Prostate gland (tissue), 2 donors: ENCODE data around the gene MRPL10. TPM values are rescaled to one million over a fixed set of nuclear protein-coding genes. Genes with fewer than 3 reads are reported as not detected.
"Not testable (repeated sequence)": the region's sequence is repeated elsewhere in the genome, so short reads cannot be mapped to it uniquely, and the experiment has no call there.

Source experiments
- DNase-seq: peaks from one replicate; pipeline ENCODE4 v3.0.0-alpha.2; 2019; ENCODE audit warnings: low spot score
- H3K27ac ChIP-seq, 2 donors: fragments of 200-600 bp; sonication (generic); 2 replicates each; pipeline ENCODE4 v1.5.1; 2017 to 2019
- H3K27me3 ChIP-seq: fragments of 200-600 bp; sonication (generic); replicated peaks from 2 replicates; pipeline ENCODE4 v1.5.1; 2019; ENCODE audit not compliant: insufficient read depth
- H3K36me3 ChIP-seq, 2 donors: fragments of 200-600 bp; sonication (generic); 1 replicate in 1 of 2; 2 replicates in 1 of 2; pipeline versions ENCODE4 v1.5.1 to v1.8.1; 2017 to 2019
- H3K4me1 ChIP-seq: fragments of 200-600 bp; sonication (generic); replicated peaks from 2 replicates; pipeline ENCODE4 v1.5.1; 2019
- H3K4me3 ChIP-seq, 2 donors: fragments of 200-600 bp; sonication (generic); 2 replicates each; pipeline ENCODE4 v1.5.1; 2017 to 2019
- H3K9me3 ChIP-seq: fragments of 200-600 bp; sonication (generic); 2 replicates; pipeline ENCODE4 v1.5.1; 2017
- POLR2A ChIP-seq: fragments of 450-650 bp; IDR thresholded peaks from one replicate; pipeline ENCODE4 v1.6.1; 2016; ENCODE audit warnings: antibody characterized with exemption, mild to moderate bottlenecking
- POLR2AphosphoS5 ChIP-seq: sonication (generic); formaldehyde crosslinking; IDR thresholded peaks from one replicate; pipeline ENCODE4 v1.6.1; 2017; ENCODE audit warnings: antibody characterized with exemption
- WGBS: methylation state at CpG from one replicate; pipeline ENCODE4 v1.1.5; 2018; 5-methylcytosine and 5-hydroxymethylcytosine counted together
- intact Hi-C: fragments of 100-400 bp; cut with DNase I; formaldehyde crosslinking; loops from one replicate; pipeline ENCODE4 v1.14.2; 2022
- total RNA-seq, 2 donors: library from RNA; depleted of rRNA; stranded (reverse); fragments of >200 nt; gene quantifications; one replicate each; pipeline ENCODE4 v1.1.0, GENCODE V29; 2016
- TF ChIP-seq, protein P1 (sequence below), 4 experiments: fragments of 200-600 bp in 2 of 4; fragments of 450-650 bp in 2 of 4; sonication (generic) in 2 of 4; IDR thresholded peaks; 1 replicate in 3 of 4; 2 replicates in 1 of 4; pipeline ENCODE4 v1.5.1; 2016 to 2019; ENCODE audit warnings: antibody characterized with exemption in 4 of 4, mild to moderate bottlenecking in 2 of 4, moderate library complexity in 2 of 4

Gene MRPL10
- total RNA-seq, 2 donors from 2014 or later = 46.6 to 47.0 TPM

DNA sequence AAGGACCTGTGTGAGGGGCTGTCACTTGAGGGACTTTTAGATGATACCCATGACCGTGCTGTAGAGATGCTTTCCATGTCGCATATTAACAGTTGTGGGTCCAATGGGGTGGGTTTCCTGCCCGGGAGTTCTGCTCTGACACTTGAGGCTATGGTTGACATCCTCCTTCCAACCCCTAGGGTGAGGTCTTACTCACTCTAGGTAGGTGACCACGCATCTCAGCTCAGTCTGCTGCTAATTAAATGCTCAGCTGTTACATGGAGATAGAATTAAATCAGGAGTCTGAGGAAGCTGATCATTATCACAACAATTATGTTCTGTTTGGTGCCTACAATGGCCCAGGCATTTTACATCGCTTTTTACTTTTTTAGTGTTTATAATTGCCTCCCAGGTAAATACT lies 49.9 kb downstream of the MRPL10 start:
- no peaks in the 10 kb centered on the region for H3K4me1 ChIP-seq
- H3K9me3 ChIP-seq = no peaks in the 10 kb centered on the region
- H3K27me3 ChIP-seq = no peaks in the 10 kb centered on the region
- WGBS = 58% methylated on average over 5 of the region's 5 CpGs
- H3K4me3 ChIP-seq = no peak overlapping the region
- H3K36me3 ChIP-seq = no peaks in the 10 kb centered on the region
- TF ChIP-seq, protein P1, sequence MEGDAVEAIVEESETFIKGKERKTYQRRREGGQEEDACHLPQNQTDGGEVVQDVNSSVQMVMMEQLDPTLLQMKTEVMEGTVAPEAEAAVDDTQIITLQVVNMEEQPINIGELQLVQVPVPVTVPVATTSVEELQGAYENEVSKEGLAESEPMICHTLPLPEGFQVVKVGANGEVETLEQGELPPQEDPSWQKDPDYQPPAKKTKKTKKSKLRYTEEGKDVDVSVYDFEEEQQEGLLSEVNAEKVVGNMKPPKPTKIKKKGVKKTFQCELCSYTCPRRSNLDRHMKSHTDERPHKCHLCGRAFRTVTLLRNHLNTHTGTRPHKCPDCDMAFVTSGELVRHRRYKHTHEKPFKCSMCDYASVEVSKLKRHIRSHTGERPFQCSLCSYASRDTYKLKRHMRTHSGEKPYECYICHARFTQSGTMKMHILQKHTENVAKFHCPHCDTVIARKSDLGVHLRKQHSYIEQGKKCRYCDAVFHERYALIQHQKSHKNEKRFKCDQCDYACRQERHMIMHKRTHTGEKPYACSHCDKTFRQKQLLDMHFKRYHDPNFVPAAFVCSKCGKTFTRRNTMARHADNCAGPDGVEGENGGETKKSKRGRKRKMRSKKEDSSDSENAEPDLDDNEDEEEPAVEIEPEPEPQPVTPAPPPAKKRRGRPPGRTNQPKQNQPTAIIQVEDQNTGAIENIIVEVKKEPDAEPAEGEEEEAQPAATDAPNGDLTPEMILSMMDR (IDR thresholded peaks at IDR 0.05) = no peak
- TF ChIP-seq POLR2AphosphoS5 = no peak
- intact Hi-C loops = no loop called here
- H3K27ac ChIP-seq = no peak overlapping the region
- no peak for DNase-seq

DNA sequence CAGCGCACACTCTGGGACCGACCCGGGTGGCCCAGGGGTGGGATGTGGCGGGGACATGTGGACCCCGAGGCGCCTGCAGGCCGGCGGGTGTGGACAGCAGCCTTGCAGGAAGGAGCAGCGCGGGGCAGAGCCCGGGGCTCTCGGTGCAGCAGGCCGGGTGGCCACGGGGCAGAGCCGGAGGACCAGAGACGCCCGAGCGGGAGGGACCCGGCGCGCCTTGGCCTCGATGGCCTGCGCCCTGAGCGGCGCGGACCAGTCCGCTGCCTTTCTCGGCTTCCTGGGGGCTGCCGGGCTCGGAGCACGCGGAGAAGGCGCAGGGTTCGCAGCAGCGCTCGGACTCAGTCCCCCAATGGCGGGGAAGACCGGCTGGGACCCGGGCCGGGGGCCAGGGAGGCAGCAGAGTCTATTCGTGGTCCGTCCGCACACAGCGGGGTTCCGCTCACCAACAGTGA lies 53.1 kb downstream of the MRPL10 start:
- WGBS = 36% methylated on average over 24 of the region's 45 CpGs
- intact Hi-C loops = no loop called here
- Histone ChIP-seq H3K4me1 (no peaks in the 10 kb centered on the region), H3K36me3 (no peaks in the 10 kb centered on the region), H3K9me3 (no peaks in the 10 kb centered on the region), H3K4me3 (no peak overlapping the region), H3K27ac (no peak overlapping the region), H3K27me3 (peaks cover 2% of the 10 kb centered on the region)
- TF ChIP-seq, protein P1 (IDR thresholded peaks at IDR 0.05) = no peak
- TF ChIP-seq POLR2A (no peak), POLR2AphosphoS5 (no peak)
- no peak for DNase-seq

DNA sequence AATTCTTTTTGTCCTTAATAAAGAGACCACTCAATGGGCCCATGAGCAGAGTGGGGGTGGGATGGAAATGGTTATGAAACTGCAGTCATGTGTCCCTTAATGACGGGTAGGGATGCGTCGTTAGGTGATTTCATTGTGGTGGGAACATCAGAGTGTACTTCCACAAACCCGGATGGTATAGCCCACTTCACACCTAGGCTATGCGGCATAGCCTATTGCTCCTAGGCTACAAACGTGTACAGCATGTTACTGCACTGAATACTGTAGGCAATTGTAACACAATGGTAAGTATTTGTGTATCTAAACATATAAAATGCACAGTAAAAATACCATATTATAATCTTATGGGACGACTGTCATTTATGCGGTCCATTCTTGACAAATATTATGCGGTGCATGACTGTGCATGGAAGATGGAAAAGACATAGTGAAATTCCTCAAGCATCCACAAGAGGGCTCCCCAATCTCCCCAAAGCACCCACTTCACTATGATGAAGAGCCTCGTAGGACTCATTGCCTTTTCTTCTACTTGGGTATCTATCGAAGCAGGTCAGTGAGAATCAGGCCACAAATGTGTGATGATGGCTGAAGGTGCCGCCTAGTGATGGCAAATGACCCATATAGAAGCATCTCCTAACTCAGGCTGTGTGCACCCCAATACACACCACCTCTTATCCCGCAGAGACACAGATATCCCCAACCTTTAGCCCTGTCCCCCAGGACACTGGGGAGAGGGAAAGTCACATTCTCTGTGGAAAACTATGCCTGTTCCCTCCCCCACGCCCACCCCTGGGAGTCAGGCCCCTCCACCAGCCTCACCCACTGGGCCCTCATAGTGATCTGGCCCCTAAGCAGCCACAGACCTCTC lies 54.8 kb downstream of the MRPL10 start:
- DNase-seq = no peak
- 53% methylated on average over 14 of the region's 14 CpGs for WGBS
- H3K36me3 ChIP-seq = no peaks in the 10 kb centered on the region
- no peaks in the 10 kb centered on the region for H3K9me3 ChIP-seq
- no peaks in the 10 kb centered on the region for H3K4me1 ChIP-seq
- H3K27me3 ChIP-seq = peaks cover 2% of the 10 kb centered on the region
- H3K27ac ChIP-seq = no peak overlapping the region
- intact Hi-C loops = no loop called here
- TF ChIP-seq, protein P1 (IDR thresholded peaks at IDR 0.05) = peak in 2 of 4 experiments; percentile 49 to 53
- no peak for TF ChIP-seq POLR2AphosphoS5
- TF ChIP-seq POLR2A = no peak
- no peak overlapping the region for H3K4me3 ChIP-seq

DNA sequence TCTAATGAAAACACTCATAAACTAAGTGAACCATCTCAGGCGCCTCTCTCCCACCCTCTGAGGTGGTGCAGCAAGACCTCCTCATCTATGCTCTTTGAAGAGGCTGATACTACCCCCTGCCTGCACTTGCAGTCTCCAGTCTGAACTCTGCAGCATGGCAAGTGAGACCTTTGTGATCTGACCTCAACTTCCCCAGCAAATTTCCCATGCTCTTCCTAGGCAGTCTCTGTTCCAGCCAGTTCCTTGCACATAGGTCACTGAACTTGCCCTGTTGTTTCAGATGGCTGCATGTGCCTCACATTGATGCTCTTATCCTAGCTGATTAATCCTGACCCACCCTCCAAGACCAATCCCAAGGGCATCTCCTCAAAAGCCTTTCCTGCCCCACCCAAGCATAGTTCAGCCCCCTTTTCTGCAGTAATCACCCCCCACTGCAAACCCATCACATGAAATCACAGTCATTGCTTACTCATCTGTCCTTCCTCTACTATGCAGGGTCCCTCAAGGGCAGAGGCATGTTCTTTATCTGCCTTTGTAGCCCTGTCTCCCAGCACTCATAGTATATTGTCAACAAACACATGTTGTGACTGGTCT lies 56.3 kb downstream of the MRPL10 start:
- Histone ChIP-seq H3K4me3 (no peak overlapping the region), H3K4me1 (no peaks in the 10 kb centered on the region), H3K36me3 (no peaks in the 10 kb centered on the region), H3K27me3 (peaks cover 2% of the 10 kb centered on the region), H3K27ac (no peak overlapping the region), H3K9me3 (no peaks in the 10 kb centered on the region)
- TF ChIP-seq POLR2A (no peak), POLR2AphosphoS5 (no peak)
- TF ChIP-seq, protein P1 (IDR thresholded peaks at IDR 0.05) = no peak
- intact Hi-C loops = no loop called here
- 83% methylated on average over 1 of the region's 1 CpG for WGBS
- DNase-seq = no peak

DNA sequence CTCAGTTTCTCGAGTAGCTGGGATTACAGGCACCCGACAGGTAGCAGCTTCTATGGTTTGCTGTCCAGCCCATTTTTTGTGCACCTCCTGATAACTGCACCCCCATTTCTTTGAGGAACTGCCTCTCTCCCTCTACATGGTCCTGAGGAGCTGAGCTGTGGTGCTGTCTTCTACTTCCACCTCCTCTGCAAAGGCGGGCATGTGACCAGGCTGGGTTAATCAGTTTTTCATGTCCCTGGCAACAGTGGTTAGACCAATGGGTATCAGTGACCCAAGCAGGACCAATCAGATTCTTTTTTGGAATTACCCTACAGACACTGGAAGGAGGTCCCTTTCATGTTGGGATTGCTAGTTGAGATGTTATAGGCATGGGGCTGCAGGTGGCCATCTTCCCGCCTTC lies 57.0 kb downstream of the MRPL10 start:
- no peak for TF ChIP-seq POLR2AphosphoS5
- no peak for TF ChIP-seq POLR2A
- TF ChIP-seq, protein P1 (IDR thresholded peaks at IDR 0.05) = no peak
- intact Hi-C loops = no loop called here
- 76% methylated on average over 4 of the region's 4 CpGs for WGBS
- Histone ChIP-seq H3K27ac (no peak overlapping the region), H3K9me3 (no peaks in the 10 kb centered on the region), H3K36me3 (no peaks in the 10 kb centered on the region), H3K4me3 (no peak overlapping the region), H3K4me1 (no peaks in the 10 kb centered on the region), H3K27me3 (peaks cover 2% of the 10 kb centered on the region)
- no peak for DNase-seq

DNA sequence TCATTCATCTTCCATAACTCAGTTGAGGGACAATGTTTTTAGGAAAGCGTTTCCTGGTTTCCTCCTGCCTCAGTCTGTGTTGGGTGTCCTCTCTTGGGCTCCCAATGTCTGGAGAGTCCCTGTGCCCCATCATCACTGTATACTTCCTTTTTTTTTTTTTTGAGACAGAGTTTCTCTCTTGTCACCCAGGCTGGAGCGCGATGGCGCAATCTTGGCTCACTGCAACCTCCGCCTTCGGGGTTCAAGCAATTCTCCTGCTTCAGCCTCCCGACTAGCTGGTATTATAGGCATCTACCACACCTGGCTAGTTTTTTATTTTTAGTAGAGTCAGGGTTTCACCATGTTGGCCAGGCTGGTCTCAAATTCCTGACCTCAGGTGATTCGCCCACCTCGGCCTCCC lies 57.7 kb downstream of the MRPL10 start:
- H3K27ac ChIP-seq, H3K4me3 ChIP-seq, H3K9me3 ChIP-seq, intact Hi-C loops, DNase-seq, H3K36me3 ChIP-seq, H3K4me1 ChIP-seq, H3K27me3 ChIP-seq: not testable (repeated sequence)
- whole genome bisulfite sequencing = 92% methylated on average over 9 of the region's 9 CpGs
